NB4 (cell line): ENCODE measurements around the gene AMIGO3.

Experiments used
- MAX ChIP-seq: IDR thresholded peaks from 2 replicates; pipeline ENCODE4 v1.6.1; 2011; ENCODE audit warnings: low read depth, low read length
- MYC ChIP-seq: IDR thresholded peaks from 2 replicates; pipeline ENCODE4 v1.6.1; 2011; ENCODE audit warnings: low read depth, low read length
- POLR2A ChIP-seq: IDR thresholded peaks from 2 replicates; pipeline ENCODE4 v1.6.1; 2011; ENCODE audit warnings: mild to moderate bottlenecking; ENCODE audit not compliant: insufficient read length; ENCODE audit errors: extremely low read depth
- TF ChIP-seq, protein P1 (sequence below): IDR thresholded peaks from one replicate; pipeline ENCODE4 v1.5.1; 2012; ENCODE audit warnings: low read depth, low read length

DNA sequence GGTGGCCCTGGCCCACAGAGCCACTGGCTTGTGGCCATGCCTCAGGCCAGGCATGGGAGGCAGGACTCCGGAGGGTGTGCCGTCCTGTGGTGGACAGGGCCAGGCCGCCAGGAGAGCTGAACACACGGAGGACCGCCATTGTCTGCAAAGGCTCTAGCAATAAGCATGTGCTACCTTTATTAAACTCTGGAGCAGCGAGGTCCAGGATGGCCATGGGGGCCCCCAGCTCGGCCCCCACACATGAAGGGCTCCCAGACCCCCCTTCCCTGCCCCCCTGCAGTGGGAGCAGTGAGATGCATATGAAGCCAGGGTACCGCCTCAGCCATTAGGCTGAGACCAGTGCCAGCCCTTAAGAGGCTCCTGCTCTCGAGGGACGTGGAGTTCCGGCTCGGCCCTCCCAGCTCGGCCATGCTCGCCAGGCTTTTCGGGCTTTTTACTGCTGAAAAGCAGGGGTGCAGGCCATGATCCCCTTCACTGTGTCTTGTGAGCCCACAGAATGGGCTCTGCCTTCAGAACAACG, 2.7 kb downstream of the AMIGO3 start:
- TF ChIP-seq POLR2A = no peak
- TF ChIP-seq, protein P1, sequence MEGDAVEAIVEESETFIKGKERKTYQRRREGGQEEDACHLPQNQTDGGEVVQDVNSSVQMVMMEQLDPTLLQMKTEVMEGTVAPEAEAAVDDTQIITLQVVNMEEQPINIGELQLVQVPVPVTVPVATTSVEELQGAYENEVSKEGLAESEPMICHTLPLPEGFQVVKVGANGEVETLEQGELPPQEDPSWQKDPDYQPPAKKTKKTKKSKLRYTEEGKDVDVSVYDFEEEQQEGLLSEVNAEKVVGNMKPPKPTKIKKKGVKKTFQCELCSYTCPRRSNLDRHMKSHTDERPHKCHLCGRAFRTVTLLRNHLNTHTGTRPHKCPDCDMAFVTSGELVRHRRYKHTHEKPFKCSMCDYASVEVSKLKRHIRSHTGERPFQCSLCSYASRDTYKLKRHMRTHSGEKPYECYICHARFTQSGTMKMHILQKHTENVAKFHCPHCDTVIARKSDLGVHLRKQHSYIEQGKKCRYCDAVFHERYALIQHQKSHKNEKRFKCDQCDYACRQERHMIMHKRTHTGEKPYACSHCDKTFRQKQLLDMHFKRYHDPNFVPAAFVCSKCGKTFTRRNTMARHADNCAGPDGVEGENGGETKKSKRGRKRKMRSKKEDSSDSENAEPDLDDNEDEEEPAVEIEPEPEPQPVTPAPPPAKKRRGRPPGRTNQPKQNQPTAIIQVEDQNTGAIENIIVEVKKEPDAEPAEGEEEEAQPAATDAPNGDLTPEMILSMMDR = no peak
- no peak for TF ChIP-seq MAX
- TF ChIP-seq MYC = no peak
